ENCODE results near the gene RAB40B. TPM values are rescaled to one million over a fixed set of nuclear protein-coding genes. Genes with fewer than 3 reads are reported as not detected.

The RAB40B gene
- total RNA-seq, 1 donor from 2014 or later: 31.9 TPM

- no peak for DNase-seq (ENCODE audit: low spot score)
- intact Hi-C loops (cut with DNase I): no loop called here
Measured at GRCh38 chr17:82636626-82637598, 61.6 kb downstream of the RAB40B start.

- intact Hi-C loops (cut with DNase I): no loop called here
- DNase-seq (ENCODE audit: low spot score): no peak
Measured at GRCh38 chr17:82633343-82633742, 65.2 kb downstream of the RAB40B start.

- intact Hi-C loops (cut with DNase I): no loop called here
Measured at GRCh38 chr17:82632451-82632850, 66.0 kb downstream of the RAB40B start.

GRCh38 chr17:82631544-82631943, 67.0 kb downstream of the RAB40B start:
- intact Hi-C loops (cut with DNase I): no loop called here
- no peak for DNase-seq (ENCODE audit: low spot score)

More at GRCh38 chr17:82632451-82632850, 66.0 kb downstream of the RAB40B start:
- no peak for DNase-seq (ENCODE audit: low spot score)

- intact Hi-C loops (cut with DNase I): no loop called here
- no peak for DNase-seq (ENCODE audit: low spot score)
Measured at GRCh38 chr17:82630212-82630611, 68.3 kb downstream of the RAB40B start.

- intact Hi-C loops (cut with DNase I): no loop called here
- no peak for DNase-seq (ENCODE audit: low spot score)
Measured at GRCh38 chr17:82629748-82630147, 68.8 kb downstream of the RAB40B start.

- no peak for DNase-seq (ENCODE audit: low spot score)
- intact Hi-C loops (cut with DNase I): no loop called here
Measured at GRCh38 chr17:82627405-82627804, 71.1 kb downstream of the RAB40B start.

- intact Hi-C loops (cut with DNase I): no loop called here
Measured at GRCh38 chr17:82623707-82624106, 74.8 kb downstream of the RAB40B start.

GRCh38 chr17:82619641-82620040, 78.9 kb downstream of the RAB40B start:
- DNase-seq (ENCODE audit: low spot score): no peak
- intact Hi-C loops (cut with DNase I): no loop called here

More at GRCh38 chr17:82623707-82624106, 74.8 kb downstream of the RAB40B start:
- DNase-seq (ENCODE audit: low spot score): no peak

- intact Hi-C loops (cut with DNase I): no loop called here
- no peak for DNase-seq (ENCODE audit: low spot score)
Measured at GRCh38 chr17:82619211-82619610, 79.3 kb downstream of the RAB40B start.

GRCh38 chr17:82616021-82616711, 82.3 kb downstream of the RAB40B start:
- intact Hi-C loops (cut with DNase I): no loop called here
- DNase-seq (ENCODE audit: low spot score): no peak

- intact Hi-C loops (cut with DNase I): no loop called here
- DNase-seq (ENCODE audit: low spot score): no peak
Measured at GRCh38 chr17:82615084-82616020, 83.1 kb downstream of the RAB40B start.

GRCh38 chr17:82614095-82614631, 84.3 kb downstream of the RAB40B start:
- intact Hi-C loops (cut with DNase I): no loop called here
- no peak for DNase-seq (ENCODE audit: low spot score)

- no peak for DNase-seq (ENCODE audit: low spot score)
Measured at GRCh38 chr17:82613283-82614094, 85.0 kb downstream of the RAB40B start.

GRCh38 chr17:82611140-82612058, 87.1 kb downstream of the RAB40B start:
- DNase-seq (ENCODE audit: low spot score): no peak
- intact Hi-C loops (cut with DNase I): no loop called here

More at GRCh38 chr17:82613283-82614094, 85.0 kb downstream of the RAB40B start:
- intact Hi-C loops (cut with DNase I): no loop called here

- no peak for DNase-seq (ENCODE audit: low spot score)
- intact Hi-C loops (cut with DNase I): no loop called here
Measured at GRCh38 chr17:82609655-82610054, 88.8 kb downstream of the RAB40B start.

GRCh38 chr17:82608816-82609215, 89.7 kb downstream of the RAB40B start:
- DNase-seq (ENCODE audit: low spot score): no peak
- intact Hi-C loops (cut with DNase I): no loop called here
